22Rv1 (cell line): Measurements from ENCODE around the gene MYH10.

ENCODE experiments used
- H3K27ac ChIP-seq: fragments of 450-650 bp; 2 replicates; pipeline ENCODE4 v1.5.1; 2017
- CTCF ChIP-seq: fragments of 450-650 bp; IDR thresholded peaks from 2 replicates; pipeline ENCODE4 v1.5.1; 2017; ENCODE audit warnings: mild to moderate bottlenecking
- ZFX ChIP-seq: fragments of 450-650 bp; IDR thresholded peaks from 2 replicates; pipeline ENCODE4 v1.6.1; 2017; ENCODE audit warnings: antibody characterized with exemption, borderline replicate concordance

MYH10 gene

GRCh38 chr17:8593276-8593675 lies 37.2 kb downstream of the MYH10 start:
- no peak overlapping the region for H3K27ac ChIP-seq
- TF ChIP-seq CTCF (no peak), ZFX (no peak)

GRCh38 chr17:8588877-8589554 lies 41.5 kb downstream of the MYH10 start:
- no peak overlapping the region for H3K27ac ChIP-seq

GRCh38 chr17:8586766-8587165 lies 43.8 kb downstream of the MYH10 start:
- no peak for TF ChIP-seq CTCF
- TF ChIP-seq ZFX: no peak
- H3K27ac ChIP-seq: no peak overlapping the region

More at GRCh38 chr17:8588877-8589554, 41.5 kb downstream of the MYH10 start:
- TF ChIP-seq CTCF (no peak), ZFX (no peak)

- TF ChIP-seq CTCF (no peak), ZFX (no peak)
- no peak overlapping the region for H3K27ac ChIP-seq
Observed at GRCh38 chr17:8585911-8586310, 44.6 kb downstream of the MYH10 start.

GRCh38 chr17:8583954-8584353 lies 46.6 kb downstream of the MYH10 start:
- H3K27ac ChIP-seq: no peak overlapping the region
- TF ChIP-seq ZFX: no peak
- no peak for TF ChIP-seq CTCF

GRCh38 chr17:8580952-8581658 lies 49.4 kb downstream of the MYH10 start:
- H3K27ac ChIP-seq: no peak overlapping the region
- no peak for TF ChIP-seq CTCF
- no peak for TF ChIP-seq ZFX

GRCh38 chr17:8577868-8578267 lies 52.7 kb downstream of the MYH10 start:
- H3K27ac ChIP-seq: no peak overlapping the region
- TF ChIP-seq CTCF (no peak), ZFX (no peak)
